ENCODE results near the gene FOXP1.

GRCh38 chr3:71450162-71450561, 133.4 kb downstream of the FOXP1 start:
- no peak for TF ChIP-seq POLR2AphosphoS5 (IDR thresholded peaks at IDR 0.05; ENCODE audit: low read depth, low read length)
- TF ChIP-seq POLR2A (IDR thresholded peaks at IDR 0.05; ENCODE audit: low read depth, low read length) = no peak
